SK-N-SH (cell line): Measurements from ENCODE around the gene FOXK1. TPM values are rescaled to one million over a fixed set of nuclear protein-coding genes. Genes with fewer than 3 reads are reported as not detected.

Experiments used
- CTCF ChIA-PET: fragments of 300-600, 350-600 bp; formaldehyde crosslinking; extraction: SDS; loops from one replicate; lab custom pipeline; 2021; lab: Yijun Ruan, JAX
- POLR2A ChIA-PET: fragments of 350-600 bp; sonication (Branson Sonifier 250); formaldehyde crosslinking; extraction: SDS; loops from one replicate; lab custom pipeline; 2020; ENCODE audit warnings: antibody characterized with exemption, inconsistent platforms; lab: Yijun Ruan, JAX
- DNase-seq: peaks from one replicate; pipeline ENCODE4 v3.0.0; 2012
- H2AFZ ChIP-seq: fragments of 200-600 bp; sonication (generic); 2 replicates; pipeline ENCODE4 v1.8.1; 2016; ENCODE audit warnings: antibody characterized with exemption, mild to moderate bottlenecking, low read depth
- H3F3A ChIP-seq: fragments of 200-600 bp; sonication (generic); replicated peaks from 2 replicates; pipeline ENCODE3; 2016; ENCODE audit warnings: antibody characterized with exemption, mild to moderate bottlenecking; ENCODE audit not compliant: insufficient read depth
- H3K27ac ChIP-seq, 2 experiments: fragments of 200-500 bp in 1 of 2; fragments of 200-600 bp in 1 of 2; sonication (Bioruptor generic) in 1 of 2; sonication (generic), shearing (Covaris generic) in 1 of 2; 2 replicates each; pipeline versions ENCODE4 v1.5.1 to v1.6.1; 2014 to 2016; ENCODE audit warnings: low read depth in 2 of 2, inconsistent platforms in 1 of 2, low read length in 1 of 2, mild to moderate bottlenecking in 1 of 2, mixed read lengths in 1 of 2
- H3K27me3 ChIP-seq: fragments of 200-600 bp; sonication (generic), shearing (Covaris generic); 2 replicates; pipeline ENCODE4 v1.6.1; 2016; ENCODE audit warnings: mixed run types; ENCODE audit not compliant: insufficient read depth
- H3K36me3 ChIP-seq, 2 experiments: fragments of 200-500 bp in 1 of 2; fragments of 200-600 bp in 1 of 2; sonication (Bioruptor generic) in 1 of 2; sonication (generic) in 1 of 2; replicated peaks in 1 of 2; 2 replicates each; pipeline versions ENCODE3 to v1.5.1; 2014 to 2016; ENCODE audit warnings: low read length in 1 of 2, mild to moderate bottlenecking in 1 of 2; ENCODE audit not compliant: insufficient read depth in 2 of 2, control insufficient read depth in 1 of 2
- H3K4me1 ChIP-seq, 2 experiments: fragments of 200-500 bp in 1 of 2; fragments of 200-600 bp in 1 of 2; sonication (Bioruptor generic) in 1 of 2; sonication (generic), shearing (Covaris generic) in 1 of 2; 2 replicates each; pipeline versions ENCODE4 v1.5.1 to v1.6.1; 2014 to 2016; ENCODE audit warnings: low read depth in 1 of 2, low read length in 1 of 2, mixed run types in 1 of 2; ENCODE audit not compliant: insufficient read depth in 2 of 2, control insufficient read depth in 1 of 2
- H3K4me2 ChIP-seq: fragments of 200-600 bp; sonication (generic), shearing (Covaris generic); 2 replicates; pipeline ENCODE4 v1.6.1; 2017; ENCODE audit warnings: mixed run types
- H3K4me3 ChIP-seq, 2 experiments: fragments of 200-500 bp in 1 of 2; fragments of 200-600 bp in 1 of 2; sonication (Bioruptor generic) in 1 of 2; sonication (generic), shearing (Covaris generic) in 1 of 2; 2 replicates each; pipeline versions ENCODE4 v1.5.1 to v1.8.1; 2014 to 2016; ENCODE audit warnings: low read depth in 2 of 2, inconsistent platforms in 1 of 2, low read length in 1 of 2, mild to moderate bottlenecking in 1 of 2, mixed read lengths in 1 of 2, moderate library complexity in 1 of 2
- H3K79me2 ChIP-seq: fragments of 200-600 bp; sonication (generic); 2 replicates; pipeline ENCODE4 v1.8.1; 2017; ENCODE audit warnings: mild to moderate bottlenecking; ENCODE audit not compliant: insufficient read depth
- H3K9ac ChIP-seq: fragments of 200-600 bp; sonication (generic); 2 replicates; pipeline ENCODE4 v1.6.1; 2017; ENCODE audit warnings: mixed run types
- H3K9me2 ChIP-seq: fragments of 200-600 bp; sonication (generic); 2 replicates; pipeline ENCODE4 v1.6.1; 2017; ENCODE audit warnings: mixed run types
- H3K9me3 ChIP-seq: fragments of 200-600 bp; sonication (generic); 2 replicates; pipeline ENCODE4 v1.6.1; 2017; ENCODE audit warnings: mixed run types, mild to moderate bottlenecking, moderate library complexity
- H4K20me1 ChIP-seq: fragments of 200-600 bp; sonication (generic); 2 replicates; pipeline ENCODE4 v1.6.1; 2017; ENCODE audit warnings: mild to moderate bottlenecking, mixed run types; ENCODE audit not compliant: insufficient read depth
- ELF1 ChIP-seq: IDR thresholded peaks from 2 replicates; pipeline ENCODE4 v1.4.0; 2012
- EP300 ChIP-seq, 2 experiments: IDR thresholded peaks; 2 replicates each; pipeline versions ENCODE4 v1.4.0 to v1.6.1; 2012; ENCODE audit warnings: borderline replicate concordance in 1 of 2, low read depth in 1 of 2, low read length in 1 of 2
- FOXJ3 ChIP-seq: sonication (generic); formaldehyde crosslinking; IDR thresholded peaks from 2 replicates; pipeline ENCODE4 v1.5.1; 2020; ENCODE audit warnings: mild to moderate bottlenecking, missing genetic modification reagents
- GATA2 ChIP-seq: sonication (generic); formaldehyde crosslinking; IDR thresholded peaks from 2 replicates; pipeline ENCODE4 v1.5.0; 2020; ENCODE audit warnings: mild to moderate bottlenecking, missing genetic modification reagents
- IRF3 ChIP-seq: fragments of 150-350 bp; IDR thresholded peaks from 2 replicates; pipeline ENCODE4 v1.6.1; 2016; ENCODE audit warnings: mild to moderate bottlenecking, low read depth, low read length
- JUND ChIP-seq: IDR thresholded peaks from 2 replicates; pipeline ENCODE4 v1.4.0; 2012
- MEF2A ChIP-seq: IDR thresholded peaks from 2 replicates; pipeline ENCODE4 v1.4.0; 2012; ENCODE audit warnings: low read depth, borderline replicate concordance
- MXI1 ChIP-seq: IDR thresholded peaks from 2 replicates; pipeline ENCODE4 v1.6.1; 2012; ENCODE audit warnings: mild to moderate bottlenecking, low read depth, low read length, improper control_type of control experiment
- NFIC ChIP-seq: IDR thresholded peaks from 2 replicates; pipeline ENCODE4 v1.4.0; 2012; ENCODE audit warnings: borderline replicate concordance
- POLR2AphosphoS5 ChIP-seq: IDR thresholded peaks from 2 replicates; pipeline ENCODE4 v1.6.1; 2012; ENCODE audit warnings: low read depth, low read length
- RCOR1 ChIP-seq: fragments of 150-350 bp; IDR thresholded peaks from 2 replicates; pipeline ENCODE4 v1.6.1; 2017; ENCODE audit warnings: antibody characterized with exemption, low read length
- RFX5 ChIP-seq: IDR thresholded peaks from 2 replicates; pipeline ENCODE4 v1.6.1; 2012; ENCODE audit warnings: mild to moderate bottlenecking, improper control_type of control experiment, low read length
- RXRA ChIP-seq: IDR thresholded peaks from 2 replicates; pipeline ENCODE4 v1.4.0; 2012; ENCODE audit warnings: low read depth, mild to moderate bottlenecking, borderline replicate concordance
- SIN3A ChIP-seq: IDR thresholded peaks from 2 replicates; pipeline ENCODE4 v1.6.1; 2012; ENCODE audit warnings: low read depth, mild to moderate bottlenecking, low read length, moderate library complexity, borderline replicate concordance
- TAF1 ChIP-seq: IDR thresholded peaks from 2 replicates; pipeline ENCODE4 v1.6.1; 2012; ENCODE audit warnings: low read depth, mild to moderate bottlenecking, low read length, moderate library complexity, borderline replicate concordance
- TCF12 ChIP-seq: IDR thresholded peaks from 2 replicates; pipeline ENCODE4 v1.4.0; 2012
- USF1 ChIP-seq: IDR thresholded peaks from 2 replicates; pipeline ENCODE4 v1.4.0; 2012; ENCODE audit warnings: low read depth, borderline replicate concordance
- WGBS: methylation state at CpG from one replicate; pipeline ENCODE4 v1.1.6; 2017; ENCODE audit warnings: low lambda C conversion rate; 5-methylcytosine and 5-hydroxymethylcytosine counted together
- polyA plus RNA-seq, 3 experiments: library from polyadenylated mRNA; depleted of rRNA; stranded (reverse); fragments of >200 nt; gene quantifications; 2 replicates each; pipeline ENCODE4 v1.2.3, GENCODE V29; 2012
- TF ChIP-seq, protein P1 (sequence below): IDR thresholded peaks from 2 replicates; pipeline ENCODE4 v1.4.0; 2012; ENCODE audit warnings: low read depth, borderline replicate concordance

Gene FOXK1
- polyA plus RNA-seq, 1 of the 3 experiments (the other 2 are of a cell fraction) = 4.7 TPM

DNA sequence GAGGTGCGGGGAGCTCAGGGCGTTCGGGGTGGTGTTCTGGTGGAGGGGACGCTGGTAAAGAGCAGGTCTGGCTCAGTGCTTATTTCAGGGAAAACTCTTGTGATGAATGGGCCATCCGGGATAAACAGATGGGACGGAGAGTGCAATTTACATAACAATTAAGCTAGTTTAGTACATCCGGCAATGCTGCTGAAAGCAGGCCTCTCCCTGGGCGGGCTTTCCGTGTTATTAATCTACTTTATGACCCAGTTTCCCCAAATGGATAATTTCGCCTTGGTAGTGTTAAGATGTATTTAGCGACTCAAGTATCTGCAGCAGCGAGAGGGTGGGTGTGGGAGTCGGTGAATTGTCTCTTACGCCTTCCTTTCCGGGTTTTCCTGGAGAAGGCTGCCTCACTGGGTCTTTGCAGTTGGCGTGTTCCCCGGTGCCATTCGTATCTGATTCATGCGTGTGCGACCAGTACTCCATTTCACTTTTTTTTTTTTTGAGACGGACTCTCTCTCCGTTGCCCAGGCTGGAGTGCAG is 25.2 kb downstream of the FOXK1 start:
- H3K79me2 ChIP-seq = peaks cover 98% of the 10 kb centered on the region
- H3K4me1 ChIP-seq = peaks cover 4 to 10% of the 10 kb centered on the region in 2 experiments; a peak in 2 of 4 replicates
- no peak overlapping the region for H3K9ac ChIP-seq
- H3K9me3 ChIP-seq = no peaks in the 10 kb centered on the region
- TF ChIP-seq EP300 (IDR thresholded peaks at IDR 0.05; ENCODE audit: borderline replicate concordance in 1 of 2, low read depth in 1 of 2, low read length in 1 of 2) (no peak), TCF12 (no peak), POLR2AphosphoS5 (no peak), RCOR1 (no peak), RXRA (no peak), USF1 (no peak), TAF1 (no peak), RFX5 (no peak), MEF2A (no peak), JUND (no peak), SIN3A (no peak), IRF3 (no peak), MXI1 (no peak), FOXJ3 (CRISPR knock-in tag) (no peak), ELF1 (no peak), NFIC (no peak), GATA2 (CRISPR knock-in tag) (no peak)
- TF ChIP-seq, protein P1, sequence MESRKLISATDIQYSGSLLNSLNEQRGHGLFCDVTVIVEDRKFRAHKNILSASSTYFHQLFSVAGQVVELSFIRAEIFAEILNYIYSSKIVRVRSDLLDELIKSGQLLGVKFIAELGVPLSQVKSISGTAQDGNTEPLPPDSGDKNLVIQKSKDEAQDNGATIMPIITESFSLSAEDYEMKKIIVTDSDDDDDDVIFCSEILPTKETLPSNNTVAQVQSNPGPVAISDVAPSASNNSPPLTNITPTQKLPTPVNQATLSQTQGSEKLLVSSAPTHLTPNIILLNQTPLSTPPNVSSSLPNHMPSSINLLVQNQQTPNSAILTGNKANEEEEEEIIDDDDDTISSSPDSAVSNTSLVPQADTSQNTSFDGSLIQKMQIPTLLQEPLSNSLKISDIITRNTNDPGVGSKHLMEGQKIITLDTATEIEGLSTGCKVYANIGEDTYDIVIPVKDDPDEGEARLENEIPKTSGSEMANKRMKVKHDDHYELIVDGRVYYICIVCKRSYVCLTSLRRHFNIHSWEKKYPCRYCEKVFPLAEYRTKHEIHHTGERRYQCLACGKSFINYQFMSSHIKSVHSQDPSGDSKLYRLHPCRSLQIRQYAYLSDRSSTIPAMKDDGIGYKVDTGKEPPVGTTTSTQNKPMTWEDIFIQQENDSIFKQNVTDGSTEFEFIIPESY = no peak
- TF ChIP-seq, all 33 proteins: peak for 0
- no peak overlapping the region for H3K4me2 ChIP-seq
- peaks cover 54% of the 10 kb centered on the region for H4K20me1 ChIP-seq
- H3K9me2 ChIP-seq = no peaks in the 10 kb centered on the region
- 96% methylated on average over 22 of the region's 22 CpGs for WGBS
- CTCF ChIA-PET = interaction anchor here (1.4 kb wide), 1 partner anchor 176 kb away, joined by 4 read pairs; the partner anchor contains the start of gene RADIL
- no peak for DNase-seq
- H3F3A ChIP-seq = no peaks in the 10 kb centered on the region
- H3K36me3 ChIP-seq = no peaks in the 10 kb centered on the region
- no peak overlapping the region for H2AFZ ChIP-seq
- H3K4me3 ChIP-seq = no peak overlapping the region
- no peak overlapping the region for H3K27ac ChIP-seq
- POLR2A ChIA-PET = interaction anchor here (0.6 kb wide), 1 partner anchor 10 kb away, joined by 3 read pairs; no protein-coding TSS in a partner anchor
- H3K27me3 ChIP-seq = no peaks in the 10 kb centered on the region
